ENCODE data around the gene FXYD5.

FXYD5 gene

DNA sequence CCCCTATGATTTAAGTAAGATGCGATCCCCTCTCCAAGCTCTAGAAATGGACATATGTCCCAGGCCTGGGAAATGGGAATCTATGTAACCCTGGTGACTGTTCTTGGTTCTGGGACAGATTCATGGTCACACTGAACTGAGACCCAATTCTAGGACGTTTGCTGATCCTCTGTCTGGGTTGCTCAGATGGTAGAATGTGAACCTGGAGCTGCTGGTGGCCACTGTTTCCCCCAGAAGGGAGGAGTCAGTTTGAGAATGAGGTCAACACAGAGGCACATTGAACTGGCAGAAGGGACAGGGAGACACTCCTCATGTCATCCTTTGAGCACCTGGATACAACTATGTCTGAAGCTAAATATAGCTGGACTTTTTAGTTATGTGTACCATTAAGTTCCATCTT lies 44.9 kb downstream of the FXYD5 start:
- no peak for ATAC-seq
- TF ChIP-seq SNAI2 (CRISPR knock-in tag; IDR thresholded peaks at IDR 0.05) (no peak), ESRRG (CRISPR knock-in tag; IDR thresholded peaks at IDR 0.05) (no peak), BACH2 (CRISPR knock-in tag; IDR thresholded peaks at IDR 0.05; ENCODE audit: borderline replicate concordance) (no peak)
- TF ChIP-seq, protein P1, sequence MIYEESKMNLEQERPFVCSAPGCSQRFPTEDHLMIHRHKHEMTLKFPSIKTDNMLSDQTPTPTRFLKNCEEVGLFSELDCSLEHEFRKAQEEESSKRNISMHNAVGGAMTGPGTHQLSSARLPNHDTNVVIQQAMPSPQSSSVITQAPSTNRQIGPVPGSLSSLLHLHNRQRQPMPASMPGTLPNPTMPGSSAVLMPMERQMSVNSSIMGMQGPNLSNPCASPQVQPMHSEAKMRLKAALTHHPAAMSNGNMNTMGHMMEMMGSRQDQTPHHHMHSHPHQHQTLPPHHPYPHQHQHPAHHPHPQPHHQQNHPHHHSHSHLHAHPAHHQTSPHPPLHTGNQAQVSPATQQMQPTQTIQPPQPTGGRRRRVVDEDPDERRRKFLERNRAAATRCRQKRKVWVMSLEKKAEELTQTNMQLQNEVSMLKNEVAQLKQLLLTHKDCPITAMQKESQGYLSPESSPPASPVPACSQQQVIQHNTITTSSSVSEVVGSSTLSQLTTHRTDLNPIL (CRISPR knock-in tag; IDR thresholded peaks at IDR 0.05; ENCODE audit: low read depth) = no peak

DNA sequence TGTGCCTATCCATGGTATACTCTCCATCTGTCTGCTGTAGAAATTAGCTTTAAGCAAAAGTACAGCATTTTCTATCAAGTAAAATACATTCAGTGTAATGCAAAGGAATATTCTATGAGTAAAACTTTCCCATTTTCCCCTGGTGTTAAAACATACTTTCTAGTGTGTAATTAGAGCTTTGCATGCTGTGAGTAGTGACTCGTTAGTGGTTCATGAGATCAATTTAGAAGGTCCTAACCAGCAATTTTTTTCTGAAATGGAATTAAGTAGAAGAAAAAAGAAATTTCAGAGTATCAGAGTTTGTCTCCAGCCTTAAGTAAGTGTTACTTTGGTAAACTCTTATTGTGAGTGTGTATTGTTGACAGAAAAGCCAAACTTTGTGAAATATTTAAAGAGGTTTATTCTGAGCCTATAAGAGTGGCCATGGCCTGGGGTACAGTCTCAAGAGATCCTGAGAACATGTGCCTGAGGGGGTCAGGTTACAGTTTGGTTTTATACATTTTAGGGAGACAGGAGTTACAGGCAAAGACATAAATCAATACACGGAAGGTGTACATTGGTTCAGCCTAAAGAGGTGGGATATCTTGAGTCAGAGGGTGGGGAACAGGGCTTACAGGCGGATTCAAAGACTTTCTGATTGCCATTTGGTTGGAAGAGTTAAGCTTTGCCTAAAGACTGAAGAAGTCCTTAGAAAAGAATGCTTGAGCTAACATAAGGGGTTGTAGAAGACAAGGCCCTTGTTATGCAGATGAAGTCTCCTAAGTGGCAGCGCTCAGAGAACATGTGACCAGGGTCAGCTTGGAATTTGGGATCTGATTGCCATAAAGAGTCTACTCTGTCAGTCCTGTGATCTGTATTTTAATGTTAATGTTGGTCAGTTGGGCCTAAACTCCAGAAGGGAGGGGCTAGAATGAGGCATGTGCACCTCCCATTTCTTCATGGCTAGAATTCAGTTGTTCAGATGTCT lies 48.5 kb downstream of the FXYD5 start:
- TF ChIP-seq, protein P2, sequence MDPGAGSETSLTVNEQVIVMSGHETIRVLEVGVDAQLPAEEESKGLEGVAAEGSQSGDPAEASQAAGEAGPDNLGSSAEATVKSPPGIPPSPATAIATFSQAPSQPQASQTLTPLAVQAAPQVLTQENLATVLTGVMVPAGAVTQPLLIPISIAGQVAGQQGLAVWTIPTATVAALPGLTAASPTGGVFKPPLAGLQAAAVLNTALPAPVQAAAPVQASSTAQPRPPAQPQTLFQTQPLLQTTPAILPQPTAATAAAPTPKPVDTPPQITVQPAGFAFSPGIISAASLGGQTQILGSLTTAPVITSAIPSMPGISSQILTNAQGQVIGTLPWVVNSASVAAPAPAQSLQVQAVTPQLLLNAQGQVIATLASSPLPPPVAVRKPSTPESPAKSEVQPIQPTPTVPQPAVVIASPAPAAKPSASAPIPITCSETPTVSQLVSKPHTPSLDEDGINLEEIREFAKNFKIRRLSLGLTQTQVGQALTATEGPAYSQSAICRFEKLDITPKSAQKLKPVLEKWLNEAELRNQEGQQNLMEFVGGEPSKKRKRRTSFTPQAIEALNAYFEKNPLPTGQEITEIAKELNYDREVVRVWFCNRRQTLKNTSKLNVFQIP (CRISPR knock-in tag; IDR thresholded peaks at IDR 0.05; ENCODE audit: borderline replicate concordance, low read depth) = no peak
- TF ChIP-seq TOX (CRISPR knock-in tag; IDR thresholded peaks at IDR 0.05; ENCODE audit: borderline replicate concordance) (no peak), CSDC2 (CRISPR knock-in tag; IDR thresholded peaks at IDR 0.05) (no peak), ZNF70 (CRISPR knock-in tag; IDR thresholded peaks at IDR 0.05) (no peak), SNAI2 (CRISPR knock-in tag; IDR thresholded peaks at IDR 0.05) (no peak), GLIS3 (CRISPR knock-in tag; IDR thresholded peaks at IDR 0.05) (no peak), ISL1 (CRISPR knock-in tag; IDR thresholded peaks at IDR 0.05) (no peak), ZFP3 (CRISPR knock-in tag; IDR thresholded peaks at IDR 0.05) (no peak), ESRRG (CRISPR knock-in tag; IDR thresholded peaks at IDR 0.05) (no peak), TCF4 (CRISPR knock-in tag; IDR thresholded peaks at IDR 0.05; ENCODE audit: borderline replicate concordance) (no peak), OSR1 (CRISPR knock-in tag; IDR thresholded peaks at IDR 0.05) (no peak), ARNTL (CRISPR knock-in tag; IDR thresholded peaks at IDR 0.05; ENCODE audit: borderline replicate concordance, low read depth) (no peak), ZFP30 (CRISPR knock-in tag; IDR thresholded peaks at IDR 0.05) (no peak)
- TF ChIP-seq, protein P1 (CRISPR knock-in tag; IDR thresholded peaks at IDR 0.05; ENCODE audit: low read depth) = no peak
- TF ChIP-seq, protein P3, sequence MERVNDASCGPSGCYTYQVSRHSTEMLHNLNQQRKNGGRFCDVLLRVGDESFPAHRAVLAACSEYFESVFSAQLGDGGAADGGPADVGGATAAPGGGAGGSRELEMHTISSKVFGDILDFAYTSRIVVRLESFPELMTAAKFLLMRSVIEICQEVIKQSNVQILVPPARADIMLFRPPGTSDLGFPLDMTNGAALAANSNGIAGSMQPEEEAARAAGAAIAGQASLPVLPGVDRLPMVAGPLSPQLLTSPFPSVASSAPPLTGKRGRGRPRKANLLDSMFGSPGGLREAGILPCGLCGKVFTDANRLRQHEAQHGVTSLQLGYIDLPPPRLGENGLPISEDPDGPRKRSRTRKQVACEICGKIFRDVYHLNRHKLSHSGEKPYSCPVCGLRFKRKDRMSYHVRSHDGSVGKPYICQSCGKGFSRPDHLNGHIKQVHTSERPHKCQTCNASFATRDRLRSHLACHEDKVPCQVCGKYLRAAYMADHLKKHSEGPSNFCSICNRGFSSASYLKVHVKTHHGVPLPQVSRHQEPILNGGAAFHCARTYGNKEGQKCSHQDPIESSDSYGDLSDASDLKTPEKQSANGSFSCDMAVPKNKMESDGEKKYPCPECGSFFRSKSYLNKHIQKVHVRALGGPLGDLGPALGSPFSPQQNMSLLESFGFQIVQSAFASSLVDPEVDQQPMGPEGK (CRISPR knock-in tag; IDR thresholded peaks at IDR 0.05; ENCODE audit: borderline replicate concordance) = no peak
- TF ChIP-seq, protein P4, sequence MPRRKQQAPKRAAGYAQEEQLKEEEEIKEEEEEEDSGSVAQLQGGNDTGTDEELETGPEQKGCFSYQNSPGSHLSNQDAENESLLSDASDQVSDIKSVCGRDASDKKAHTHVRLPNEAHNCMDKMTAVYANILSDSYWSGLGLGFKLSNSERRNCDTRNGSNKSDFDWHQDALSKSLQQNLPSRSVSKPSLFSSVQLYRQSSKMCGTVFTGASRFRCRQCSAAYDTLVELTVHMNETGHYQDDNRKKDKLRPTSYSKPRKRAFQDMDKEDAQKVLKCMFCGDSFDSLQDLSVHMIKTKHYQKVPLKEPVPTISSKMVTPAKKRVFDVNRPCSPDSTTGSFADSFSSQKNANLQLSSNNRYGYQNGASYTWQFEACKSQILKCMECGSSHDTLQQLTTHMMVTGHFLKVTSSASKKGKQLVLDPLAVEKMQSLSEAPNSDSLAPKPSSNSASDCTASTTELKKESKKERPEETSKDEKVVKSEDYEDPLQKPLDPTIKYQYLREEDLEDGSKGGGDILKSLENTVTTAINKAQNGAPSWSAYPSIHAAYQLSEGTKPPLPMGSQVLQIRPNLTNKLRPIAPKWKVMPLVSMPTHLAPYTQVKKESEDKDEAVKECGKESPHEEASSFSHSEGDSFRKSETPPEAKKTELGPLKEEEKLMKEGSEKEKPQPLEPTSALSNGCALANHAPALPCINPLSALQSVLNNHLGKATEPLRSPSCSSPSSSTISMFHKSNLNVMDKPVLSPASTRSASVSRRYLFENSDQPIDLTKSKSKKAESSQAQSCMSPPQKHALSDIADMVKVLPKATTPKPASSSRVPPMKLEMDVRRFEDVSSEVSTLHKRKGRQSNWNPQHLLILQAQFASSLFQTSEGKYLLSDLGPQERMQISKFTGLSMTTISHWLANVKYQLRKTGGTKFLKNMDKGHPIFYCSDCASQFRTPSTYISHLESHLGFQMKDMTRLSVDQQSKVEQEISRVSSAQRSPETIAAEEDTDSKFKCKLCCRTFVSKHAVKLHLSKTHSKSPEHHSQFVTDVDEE (CRISPR knock-in tag; IDR thresholded peaks at IDR 0.05) = no peak
- TF ChIP-seq, protein P5, sequence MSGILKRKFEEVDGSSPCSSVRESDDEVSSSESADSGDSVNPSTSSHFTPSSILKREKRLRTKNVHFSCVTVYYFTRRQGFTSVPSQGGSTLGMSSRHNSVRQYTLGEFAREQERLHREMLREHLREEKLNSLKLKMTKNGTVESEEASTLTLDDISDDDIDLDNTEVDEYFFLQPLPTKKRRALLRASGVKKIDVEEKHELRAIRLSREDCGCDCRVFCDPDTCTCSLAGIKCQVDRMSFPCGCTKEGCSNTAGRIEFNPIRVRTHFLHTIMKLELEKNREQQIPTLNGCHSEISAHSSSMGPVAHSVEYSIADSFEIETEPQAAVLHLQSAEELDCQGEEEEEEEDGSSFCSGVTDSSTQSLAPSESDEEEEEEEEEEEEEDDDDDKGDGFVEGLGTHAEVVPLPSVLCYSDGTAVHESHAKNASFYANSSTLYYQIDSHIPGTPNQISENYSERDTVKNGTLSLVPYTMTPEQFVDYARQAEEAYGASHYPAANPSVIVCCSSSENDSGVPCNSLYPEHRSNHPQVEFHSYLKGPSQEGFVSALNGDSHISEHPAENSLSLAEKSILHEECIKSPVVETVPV (CRISPR knock-in tag; IDR thresholded peaks at IDR 0.05) = no peak
- no peak for ATAC-seq

Measured in SK-N-SH treated with all-trans-retinoic acid at 6 μM for 48 hours (cell line).